Breast epithelium (tissue), 3 donors: ENCODE data around the gene RNASE2.

Source experiments
- CTCF ChIP-seq, 3 donors: fragments of 450-650 bp; IDR thresholded peaks; one replicate each; pipeline ENCODE4 v1.5.1; 2016 to 2017; ENCODE audit warnings: antibody characterized with exemption in 3 of 3, mild to moderate bottlenecking in 3 of 3, moderate library complexity in 3 of 3
- POLR2A ChIP-seq: fragments of 450-650 bp; IDR thresholded peaks from one replicate; pipeline ENCODE4 v1.6.1; 2016; ENCODE audit warnings: antibody characterized with exemption, mild to moderate bottlenecking, moderate library complexity
- POLR2AphosphoS5 ChIP-seq, 3 donors: sonication (generic); formaldehyde crosslinking; IDR thresholded peaks; one replicate each; pipeline ENCODE4 v1.6.1; 2017; ENCODE audit warnings: antibody characterized with exemption in 3 of 3

DNA sequence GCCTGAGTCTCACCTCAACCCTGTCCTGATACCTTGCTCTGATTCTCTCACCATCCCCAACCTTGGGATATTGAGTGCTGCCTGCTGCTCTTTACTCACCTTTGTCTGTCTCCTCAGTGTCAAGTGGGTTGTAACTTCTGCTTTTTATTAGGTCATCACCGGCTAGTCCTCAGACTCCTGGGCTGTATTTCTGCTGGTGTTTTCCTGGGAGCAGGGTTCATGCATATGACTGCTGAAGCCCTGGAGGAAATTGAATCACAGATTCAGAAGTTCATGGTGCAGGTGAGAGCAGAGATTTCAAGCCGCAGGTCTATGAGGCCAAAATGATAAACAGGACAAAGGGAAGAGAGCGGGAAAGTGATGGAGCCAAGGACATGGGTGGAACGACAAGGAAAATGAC is 44.3 kb downstream of the RNASE2 start:
- no peak for TF ChIP-seq CTCF (IDR thresholded peaks at IDR 0.05)
- no peak for TF ChIP-seq POLR2A
- TF ChIP-seq POLR2AphosphoS5 (IDR thresholded peaks at IDR 0.05), result no peak
